NCI-H1105 treated with DMSO at 0.1 percent for 48 hours (cell line): Measurements from ENCODE around the gene SAPCD2.
"Not testable (repeated sequence)": the region's sequence is repeated elsewhere in the genome, so short reads cannot be mapped to it uniquely, and the experiment has no call there.

ENCODE experiments used
- DNase-seq: peaks from one replicate; lab custom pipeline; 2025; lab: John Stamatoyannopoulos, UW

The SAPCD2 gene

GRCh38 chr9:137064880-137065164 lies 5.5 kb downstream of the SAPCD2 start:
- DNase-seq = no peak

- peak; percentile 12 for DNase-seq
These were observed 6.1 kb downstream of the SAPCD2 start for GRCh38 chr9:137064027-137064879.

GRCh38 chr9:137063311-137064026 lies 6.9 kb downstream of the SAPCD2 start:
- DNase-seq = no peak

GRCh38 chr9:137062798-137063197 lies 7.6 kb downstream of the SAPCD2 start:
- DNase-seq = not testable (repeated sequence)

GRCh38 chr9:137062384-137062783 lies 8.0 kb downstream of the SAPCD2 start:
- DNase-seq = no peak

- DNase-seq = no peak
These were observed 11.7 kb downstream of the SAPCD2 start for GRCh38 chr9:137058521-137059234.

- DNase-seq = no peak
These were observed 12.8 kb downstream of the SAPCD2 start for GRCh38 chr9:137057545-137057944.

- DNase-seq = no peak
These were observed 13.5 kb downstream of the SAPCD2 start for GRCh38 chr9:137056739-137057415.

- peak; percentile 4 for DNase-seq
These were observed 14.7 kb downstream of the SAPCD2 start for GRCh38 chr9:137055385-137056364.

GRCh38 chr9:137054932-137055384 lies 15.4 kb downstream of the SAPCD2 start:
- no peak for DNase-seq

GRCh38 chr9:137053944-137054931 lies 16.1 kb downstream of the SAPCD2 start, which contains the start of gene ENTPD2:
TSS of gene ENTPD2 (minus strand) at chr9:137054061. CDS start at chr9:137053997, 64 bp downstream.
- DNase-seq = peak; percentile 22

- DNase-seq = no peak
These were observed 17.1 kb downstream of the SAPCD2 start for GRCh38 chr9:137052998-137053943.

- no peak for DNase-seq
These were observed 18.1 kb downstream of the SAPCD2 start for GRCh38 chr9:137052293-137052692.

- DNase-seq = no peak
These were observed 19.1 kb downstream of the SAPCD2 start for GRCh38 chr9:137051145-137051724.

GRCh38 chr9:137050570-137050969 lies 19.8 kb downstream of the SAPCD2 start:
- no peak for DNase-seq

GRCh38 chr9:137049544-137050449 lies 20.6 kb downstream of the SAPCD2 start:
- peak; percentile 30 for DNase-seq
